Measurements from ENCODE around the gene TJAP1.
"Not testable (repeated sequence)": the region's sequence is repeated elsewhere in the genome, so short reads cannot be mapped to it uniquely, and the experiment has no call there.

Gene TJAP1

DNA sequence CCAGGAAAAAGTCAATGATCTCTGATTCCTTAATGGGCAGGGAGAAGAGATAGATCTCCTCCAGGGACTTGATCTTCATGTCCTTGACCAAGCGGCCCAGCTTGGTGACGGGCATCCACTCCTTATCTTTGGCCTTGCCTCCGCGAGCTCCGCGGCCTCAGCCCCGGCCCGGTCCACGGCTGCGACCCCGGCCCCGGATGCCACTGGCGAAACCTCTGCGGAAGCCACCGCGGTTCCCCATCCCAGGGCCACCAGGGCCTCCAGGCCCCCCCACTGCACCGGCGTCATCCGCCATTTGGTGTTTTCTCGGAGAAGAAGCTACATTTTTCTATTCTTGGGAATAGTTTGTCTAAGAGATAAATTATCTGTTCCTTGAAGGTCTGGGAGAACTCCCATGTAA, 62.0 kb downstream of the TJAP1 start:
- not testable (repeated sequence) for DNase-seq (ENCODE audit: low spot score)

DNA sequence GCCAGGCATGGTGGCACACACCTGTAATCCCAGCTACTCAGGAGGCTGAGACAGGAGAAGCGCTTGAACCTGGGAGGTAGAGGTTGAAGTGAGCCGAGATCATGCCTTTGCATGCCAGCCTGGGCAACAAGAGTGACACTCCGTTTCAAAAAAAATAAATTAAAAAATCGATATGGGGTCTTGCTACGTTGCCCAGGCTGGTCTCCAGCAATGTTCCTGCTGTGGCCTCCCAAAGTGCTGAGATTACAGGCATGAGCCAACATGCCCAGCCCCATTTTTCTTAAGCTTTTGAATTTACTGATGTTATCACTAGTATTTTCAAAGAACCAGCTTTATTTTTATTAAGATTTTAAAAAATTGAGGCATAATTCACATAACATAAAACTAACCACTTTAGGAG, 63.1 kb downstream of the TJAP1 start:
- DNase-seq (ENCODE audit: low spot score): no peak

DNA sequence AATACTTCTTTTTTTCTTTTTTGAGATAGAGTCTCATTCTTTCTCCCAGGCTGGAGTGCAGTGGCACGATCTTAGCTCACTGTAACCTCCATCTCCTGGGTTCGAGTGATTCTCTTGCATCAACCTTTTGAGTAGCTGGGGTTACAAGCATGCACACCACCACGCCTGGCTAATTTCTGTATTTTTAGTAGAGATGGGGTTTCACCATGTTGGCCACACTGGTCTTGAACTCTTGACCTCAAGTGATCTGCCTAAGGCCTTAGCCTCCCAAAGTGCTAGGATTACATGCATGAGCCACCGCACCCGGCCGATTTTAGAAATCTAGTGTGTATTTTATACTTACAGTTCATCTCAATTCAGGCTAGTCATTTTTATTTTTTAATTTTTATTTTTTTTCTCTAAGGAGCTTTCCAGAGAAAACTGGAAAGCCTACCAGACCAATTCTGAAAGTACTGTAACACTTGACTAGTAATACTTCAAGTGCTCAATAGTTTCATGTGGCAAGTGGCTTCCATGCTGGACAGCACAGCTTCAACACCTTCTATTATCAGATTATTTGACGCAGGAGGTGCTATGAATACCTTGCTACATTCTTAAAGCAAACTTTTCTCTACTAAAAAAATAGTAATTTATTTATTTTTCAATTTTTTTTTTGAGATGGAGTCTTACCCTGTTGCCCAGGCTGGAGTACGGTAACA, 64.6 kb downstream of the TJAP1 start:
- DNase-seq (ENCODE audit: low spot score): no peak

DNA sequence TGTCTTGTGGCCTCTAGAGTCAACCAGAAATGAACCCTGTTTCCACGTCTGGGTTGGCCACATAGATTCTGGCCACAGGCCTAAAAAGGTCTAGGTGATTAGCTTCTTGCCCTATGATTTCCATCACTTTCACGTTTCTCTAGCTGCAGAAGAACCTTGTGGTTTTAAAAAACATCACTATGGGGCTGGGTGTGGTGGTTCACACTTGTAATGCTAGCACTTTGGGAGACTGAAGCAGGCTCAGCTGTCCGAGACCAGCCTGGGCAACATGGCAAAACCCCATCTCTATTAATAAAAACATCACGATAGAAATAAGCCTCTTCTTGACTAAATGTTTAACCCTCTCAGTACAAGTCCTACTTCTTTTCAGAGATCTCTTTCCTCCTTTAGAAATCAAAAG, 67.1 kb downstream of the TJAP1 start:
- no peak for DNase-seq (ENCODE audit: low spot score)

DNA sequence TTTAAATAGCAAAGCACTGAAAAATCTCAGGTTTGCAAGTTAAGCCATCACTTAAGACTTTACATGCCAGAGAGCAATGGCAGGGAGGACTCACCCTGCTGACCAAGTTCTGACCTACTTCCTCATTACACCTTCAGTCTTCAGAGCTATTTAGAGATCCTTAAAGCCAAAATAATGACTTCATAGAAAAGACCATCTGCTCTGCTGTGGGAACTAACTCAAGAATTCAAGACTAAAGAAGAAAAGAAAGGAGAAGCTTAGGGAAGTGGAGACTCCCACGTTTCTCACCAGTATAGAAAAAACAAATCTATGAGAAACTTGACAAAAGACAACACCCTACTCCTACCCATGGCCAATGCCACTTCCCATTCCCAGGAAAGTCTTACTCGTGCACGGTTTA, 69.9 kb downstream of the TJAP1 start:
- DNase-seq (ENCODE audit: low spot score): no peak

Data from AG20443 (cell line).